RWPE2 (cell line): ENCODE data around the gene SMIM17.

Source experiments
- ATAC-seq: fragments of 200-7000 bp; cut with Tn5 transposase; 3 replicates; pipeline ENCODE4 v1.9.1; 2021; ENCODE audit warnings: low read depth
- DNase-seq: peaks from one replicate; pipeline ENCODE4 v3.0.0-alpha.2; 2020; ENCODE audit warnings: low spot score
- H3K27ac ChIP-seq: fragments of 450-650 bp; 2 replicates; pipeline ENCODE4 v1.5.1; 2017; ENCODE audit warnings: mild to moderate bottlenecking; ENCODE audit not compliant: poor library complexity, severe bottlenecking
- H3K27me3 ChIP-seq: fragments of 250-450 bp; sonication (Bioruptor Pico); 2 replicates; pipeline ENCODE4 v1.5.1; 2021; ENCODE audit warnings: mild to moderate bottlenecking, moderate library complexity; ENCODE audit not compliant: insufficient read depth, poor library complexity, severe bottlenecking
- H3K36me3 ChIP-seq: fragments of 250-450 bp; sonication (Bioruptor Pico); 2 replicates; pipeline ENCODE4 v1.5.1; 2020; ENCODE audit warnings: low read depth, mild to moderate bottlenecking, moderate library complexity
- H3K4me1 ChIP-seq: fragments of 250-450 bp; sonication (Bioruptor Pico); 2 replicates; pipeline ENCODE4 v1.5.1; 2021; ENCODE audit warnings: mild to moderate bottlenecking, moderate library complexity; ENCODE audit not compliant: insufficient read depth, poor library complexity, severe bottlenecking
- H3K4me3 ChIP-seq: fragments of 250-450 bp; sonication (Bioruptor Pico); 2 replicates; pipeline ENCODE4 v1.5.1; 2021; ENCODE audit warnings: mild to moderate bottlenecking, moderate library complexity; ENCODE audit not compliant: severe bottlenecking
- H3K9me3 ChIP-seq: fragments of 250-450 bp; sonication (Bioruptor Pico); 2 replicates; pipeline ENCODE4 v1.5.1; 2021; ENCODE audit warnings: mild to moderate bottlenecking, moderate library complexity; ENCODE audit not compliant: severe bottlenecking
- TF ChIP-seq, protein P1 (sequence below): fragments of 450-650 bp; IDR thresholded peaks from one replicate; pipeline ENCODE4 v1.5.1; 2017; ENCODE audit warnings: mild to moderate bottlenecking, moderate library complexity; ENCODE audit not compliant: poor library complexity, severe bottlenecking

Gene SMIM17

DNA sequence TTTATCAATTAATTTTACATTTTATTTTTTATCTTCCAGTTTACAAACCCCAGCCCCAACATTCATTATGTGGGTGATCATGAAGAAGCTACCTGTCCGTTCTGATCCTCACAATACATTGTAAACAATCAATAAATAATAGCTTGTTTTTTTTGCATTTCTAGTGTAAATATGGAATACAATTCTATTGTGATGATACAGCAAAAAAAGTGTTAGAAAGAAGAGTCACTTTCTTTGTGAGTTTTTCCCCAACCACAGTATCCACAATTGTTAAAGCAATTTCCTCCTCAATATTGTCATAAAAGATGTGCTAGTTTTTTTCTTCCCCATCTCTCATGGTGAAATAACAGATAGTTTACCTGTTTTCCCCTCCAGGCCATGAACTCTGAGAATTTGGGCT, 58.9 kb downstream of the SMIM17 start:
- Histone ChIP-seq H3K9me3 (peaks cover 2% of the 10 kb centered on the region), H3K27ac (no peak overlapping the region), H3K27me3 (no peaks in the 10 kb centered on the region), H3K36me3 (no peaks in the 10 kb centered on the region), H3K4me3 (no peak overlapping the region), H3K4me1 (no peaks in the 10 kb centered on the region)
- TF ChIP-seq, protein P1, sequence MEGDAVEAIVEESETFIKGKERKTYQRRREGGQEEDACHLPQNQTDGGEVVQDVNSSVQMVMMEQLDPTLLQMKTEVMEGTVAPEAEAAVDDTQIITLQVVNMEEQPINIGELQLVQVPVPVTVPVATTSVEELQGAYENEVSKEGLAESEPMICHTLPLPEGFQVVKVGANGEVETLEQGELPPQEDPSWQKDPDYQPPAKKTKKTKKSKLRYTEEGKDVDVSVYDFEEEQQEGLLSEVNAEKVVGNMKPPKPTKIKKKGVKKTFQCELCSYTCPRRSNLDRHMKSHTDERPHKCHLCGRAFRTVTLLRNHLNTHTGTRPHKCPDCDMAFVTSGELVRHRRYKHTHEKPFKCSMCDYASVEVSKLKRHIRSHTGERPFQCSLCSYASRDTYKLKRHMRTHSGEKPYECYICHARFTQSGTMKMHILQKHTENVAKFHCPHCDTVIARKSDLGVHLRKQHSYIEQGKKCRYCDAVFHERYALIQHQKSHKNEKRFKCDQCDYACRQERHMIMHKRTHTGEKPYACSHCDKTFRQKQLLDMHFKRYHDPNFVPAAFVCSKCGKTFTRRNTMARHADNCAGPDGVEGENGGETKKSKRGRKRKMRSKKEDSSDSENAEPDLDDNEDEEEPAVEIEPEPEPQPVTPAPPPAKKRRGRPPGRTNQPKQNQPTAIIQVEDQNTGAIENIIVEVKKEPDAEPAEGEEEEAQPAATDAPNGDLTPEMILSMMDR = no peak
- no peak for ATAC-seq
- DNase-seq = no peak

DNA sequence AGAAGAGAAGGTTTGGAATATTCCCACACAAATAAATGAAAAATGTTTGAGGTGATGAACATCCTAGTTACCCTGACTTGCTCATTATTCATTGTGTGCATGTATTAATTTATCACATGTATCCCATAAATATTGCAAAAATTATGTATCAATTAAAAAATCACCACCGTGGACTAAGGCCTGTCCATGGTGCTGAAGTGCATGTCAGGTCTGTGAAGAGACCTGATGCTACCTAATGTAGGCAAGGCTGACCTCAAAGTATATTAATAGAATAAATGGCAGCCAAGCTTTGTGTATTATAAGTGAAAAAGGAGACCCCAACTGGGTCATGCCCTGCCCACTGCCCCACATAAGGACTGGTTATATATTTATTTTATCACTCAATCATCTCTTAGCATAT, 63.0 kb downstream of the SMIM17 start:
- H3K9me3 ChIP-seq = no peaks in the 10 kb centered on the region
- no peak overlapping the region for H3K27ac ChIP-seq
- no peak for DNase-seq
- no peaks in the 10 kb centered on the region for H3K4me1 ChIP-seq
- H3K36me3 ChIP-seq = no peaks in the 10 kb centered on the region
- TF ChIP-seq, protein P1 = no peak
- no peaks in the 10 kb centered on the region for H3K27me3 ChIP-seq
- ATAC-seq = no peak
- H3K4me3 ChIP-seq = no peak overlapping the region
